ENCODE results near the gene PRCP. TPM values are rescaled to one million over a fixed set of nuclear protein-coding genes. Genes with fewer than 3 reads are reported as not detected.

Gene PRCP
- polyA plus RNA-seq, 1 of the 3 experiments (the other 2 are of a cell fraction): 65.0 TPM

- Histone ChIP-seq H3K4me2 (no peak overlapping the region), H3K27ac (ENCODE audit: low read depth in 2 of 2, low read length in 1 of 2) (no peak overlapping the region), H2AFZ (ENCODE audit: low read depth) (no peak overlapping the region), H3K27me3 (ENCODE audit: insufficient read depth) (no peaks in the 10 kb centered on the region; the same call in 1 of the 2 replicates), H3K9me3 (no peaks in the 10 kb centered on the region), H3K4me1 (ENCODE audit: control insufficient read depth in 1 of 2, insufficient read depth in 2 of 2, low read depth in 1 of 2, low read length in 1 of 2) (no peaks in the 10 kb centered on the region), H3K4me3 (ENCODE audit: low read depth in 2 of 2, low read length in 1 of 2) (no peak overlapping the region), H3K9me2 (no peaks in the 10 kb centered on the region), H3K9ac (no peak overlapping the region), H3F3A (replicated peaks; ENCODE audit: insufficient read depth) (no peaks in the 10 kb centered on the region), H3K79me2 (ENCODE audit: insufficient read depth) (no peaks in the 10 kb centered on the region), H3K36me3 (replicated peaks in 1 of 2; ENCODE audit: control insufficient read depth in 1 of 2, insufficient read depth in 2 of 2, low read length in 1 of 2) (no peaks in the 10 kb centered on the region), H4K20me1 (ENCODE audit: insufficient read depth) (no peaks in the 10 kb centered on the region)
- POLR2A ChIA-PET: no interaction called here
- TF ChIP-seq MXI1 (IDR thresholded peaks at IDR 0.05; ENCODE audit: low read depth, low read length) (no peak), RXRA (IDR thresholded peaks at IDR 0.05; ENCODE audit: borderline replicate concordance, low read depth) (no peak), SIN3A (IDR thresholded peaks at IDR 0.05; ENCODE audit: borderline replicate concordance, low read depth, low read length) (no peak), USF1 (IDR thresholded peaks at IDR 0.05; ENCODE audit: borderline replicate concordance, low read depth) (no peak), POLR2AphosphoS5 (IDR thresholded peaks at IDR 0.05; ENCODE audit: low read depth, low read length) (no peak), CHD2 (IDR thresholded peaks at IDR 0.05; ENCODE audit: low read length, partially characterized antibody) (no peak), FOSL2 (IDR thresholded peaks at IDR 0.05; ENCODE audit: borderline replicate concordance, low read depth) (no peak), MAX (IDR thresholded peaks at IDR 0.05; ENCODE audit: low read depth) (no peak), CTCF (IDR thresholded peaks at IDR 0.05) (no peak), GATA2 (CRISPR knock-in tag; IDR thresholded peaks at IDR 0.05) (no peak)
- CTCF ChIA-PET: no interaction called here
- whole genome bisulfite sequencing (ENCODE audit: low lambda C conversion rate): 89% methylated on average over 2 of the region's 2 CpGs
- no peak for DNase-seq
Observed at GRCh38 chr11:82815406-82815805, 84.8 kb downstream of the PRCP start.

- ChIA-PET POLR2A (no interaction called here), CTCF (no interaction called here)
- Histone ChIP-seq H3K9ac (no peak overlapping the region), H3F3A (replicated peaks; ENCODE audit: insufficient read depth) (no peaks in the 10 kb centered on the region), H3K36me3 (replicated peaks in 1 of 2; ENCODE audit: control insufficient read depth in 1 of 2, insufficient read depth in 2 of 2, low read length in 1 of 2) (no peaks in the 10 kb centered on the region), H3K27ac (ENCODE audit: low read depth in 2 of 2, low read length in 1 of 2) (no peak overlapping the region), H3K4me2 (no peak overlapping the region), H3K79me2 (ENCODE audit: insufficient read depth) (no peaks in the 10 kb centered on the region), H3K9me2 (no peaks in the 10 kb centered on the region), H3K9me3 (no peaks in the 10 kb centered on the region), H3K4me3 (ENCODE audit: low read depth in 2 of 2, low read length in 1 of 2) (no peak overlapping the region), H3K27me3 (ENCODE audit: insufficient read depth) (no peaks in the 10 kb centered on the region; the same call in 1 of the 2 replicates), H4K20me1 (ENCODE audit: insufficient read depth) (no peaks in the 10 kb centered on the region), H2AFZ (ENCODE audit: low read depth) (no peak overlapping the region), H3K4me1 (ENCODE audit: control insufficient read depth in 1 of 2, insufficient read depth in 2 of 2, low read depth in 1 of 2, low read length in 1 of 2) (no peaks in the 10 kb centered on the region)
- DNase-seq: no peak
- 47% methylated on average over 4 of the region's 4 CpGs for WGBS (ENCODE audit: low lambda C conversion rate)
- TF ChIP-seq GATA2 (CRISPR knock-in tag; IDR thresholded peaks at IDR 0.05) (no peak), SIN3A (IDR thresholded peaks at IDR 0.05; ENCODE audit: borderline replicate concordance, low read depth, low read length) (no peak), CHD2 (IDR thresholded peaks at IDR 0.05; ENCODE audit: low read length, partially characterized antibody) (no peak), RAD21 (IDR thresholded peaks at IDR 0.05; ENCODE audit: low read length) (no peak), IRF3 (IDR thresholded peaks at IDR 0.05; ENCODE audit: low read depth, low read length) (no peak), MEF2A (IDR thresholded peaks at IDR 0.05; ENCODE audit: borderline replicate concordance, low read depth) (no peak), EP300 (IDR thresholded peaks at IDR 0.05; ENCODE audit: borderline replicate concordance in 1 of 2, low read depth in 1 of 2, low read length in 1 of 2) (no peak), FOXM1 (IDR thresholded peaks at IDR 0.05; ENCODE audit: low read depth) (no peak), REST (IDR thresholded peaks at IDR 0.05; ENCODE audit: low read depth, low read length) (no peak), TEAD4 (IDR thresholded peaks at IDR 0.05; ENCODE audit: borderline replicate concordance, insufficient read depth) (no peak), PBX3 (IDR thresholded peaks at IDR 0.05) (no peak), RFX5 (IDR thresholded peaks at IDR 0.05; ENCODE audit: low read length) (no peak), FOXJ3 (CRISPR knock-in tag; IDR thresholded peaks at IDR 0.05) (no peak)
Observed at GRCh38 chr11:82814379-82814778, 85.9 kb downstream of the PRCP start.

All from SK-N-SH (cell line).